A172 (cell line): ENCODE data around the gene NKAIN2. TPM values are rescaled to one million over a fixed set of nuclear protein-coding genes. Genes with fewer than 3 reads are reported as not detected.

ENCODE experiments used
- DNase-seq: peaks from one replicate; pipeline ENCODE4 v3.0.0-alpha.2; 2015; ENCODE audit warnings: low spot score
- total RNA-seq: library from RNA; depleted of rRNA; stranded (reverse); fragments of >200 nt; shearing (Covaris generic); gene quantifications from 2 replicates; pipeline ENCODE4 v1.2.3, GENCODE V29; 2014

Gene NKAIN2
- total RNA-seq, 1 experiment from 2014 or later = not detected

DNA sequence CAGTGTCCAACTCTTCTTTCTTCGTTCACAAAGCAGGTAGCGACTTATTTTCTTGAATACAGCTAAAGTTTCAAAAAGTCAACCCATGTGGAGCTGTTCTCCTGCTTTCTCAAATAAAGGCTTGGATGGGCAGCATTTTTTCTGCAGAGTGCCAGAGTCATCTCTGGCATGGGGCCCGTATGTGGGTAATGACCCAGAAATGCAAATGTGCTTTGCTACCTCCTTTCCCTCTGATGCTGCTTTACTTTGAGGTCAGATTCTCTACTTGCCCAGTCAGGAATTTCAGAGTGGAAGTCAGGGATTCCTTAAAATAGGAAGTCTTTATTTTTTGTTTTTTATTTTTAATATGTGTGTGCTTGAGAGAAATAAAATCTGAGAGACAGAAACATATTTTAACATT, 4.9 kb downstream of the NKAIN2 start:
- DNase-seq = peak; percentile 31

DNA sequence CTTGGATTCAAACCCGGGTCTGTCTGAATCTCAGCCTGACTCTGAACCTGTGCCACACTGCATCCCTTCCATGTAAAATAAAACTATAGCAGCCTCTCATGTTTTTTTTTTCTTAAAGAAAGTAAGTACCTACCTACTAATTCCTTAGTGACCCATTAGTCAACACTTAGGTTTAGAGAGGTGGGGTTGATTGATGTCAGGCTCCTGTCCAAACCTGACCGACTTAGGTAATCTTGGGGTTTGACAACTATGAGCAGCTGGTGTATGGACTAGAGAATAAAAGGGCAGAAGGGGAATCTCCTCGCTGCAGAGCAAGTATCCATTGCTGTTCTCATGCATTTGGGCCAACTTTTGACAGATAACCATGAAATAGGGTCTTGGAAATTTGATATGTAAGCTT, 6.5 kb downstream of the NKAIN2 start:
- no peak for DNase-seq

DNA sequence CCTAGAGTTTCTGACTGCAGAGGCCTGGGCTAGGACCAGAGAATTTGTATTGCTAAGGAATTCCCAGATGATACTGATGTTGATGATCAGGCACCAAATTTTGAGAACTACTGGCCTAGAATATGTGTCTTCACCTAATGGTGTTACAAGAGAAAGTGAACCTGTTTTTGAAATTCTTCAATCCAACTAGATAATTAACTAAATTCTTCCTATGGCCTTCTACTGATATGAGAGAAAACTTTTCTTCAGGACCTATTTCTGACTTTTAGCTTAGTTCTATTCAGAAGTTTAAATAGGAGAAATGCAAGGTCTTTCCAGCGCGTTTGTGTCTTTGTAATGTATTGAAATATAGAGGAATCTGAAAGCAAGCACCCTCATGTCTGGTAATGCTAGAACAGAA, 7.3 kb downstream of the NKAIN2 start:
- DNase-seq = no peak

DNA sequence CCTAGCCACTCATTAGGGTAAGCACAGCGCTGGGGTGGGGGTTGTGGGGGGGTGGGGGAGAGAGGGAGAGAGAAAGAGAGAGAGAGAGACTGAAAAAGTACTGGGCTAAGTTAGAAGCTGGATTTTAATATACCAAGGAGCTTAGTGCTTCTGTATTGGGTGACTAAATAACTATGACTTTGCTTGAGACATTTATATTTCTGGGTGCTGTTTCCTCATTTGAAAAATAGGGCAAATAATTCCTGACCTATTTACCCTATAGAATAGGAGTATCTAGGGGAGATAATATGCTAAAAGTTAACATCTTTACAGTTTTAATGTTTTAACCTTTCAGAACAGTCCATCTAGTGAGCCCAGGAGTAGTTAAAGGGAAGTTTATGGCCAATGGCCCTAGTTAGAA, 7.7 kb downstream of the NKAIN2 start:
- no peak for DNase-seq

DNA sequence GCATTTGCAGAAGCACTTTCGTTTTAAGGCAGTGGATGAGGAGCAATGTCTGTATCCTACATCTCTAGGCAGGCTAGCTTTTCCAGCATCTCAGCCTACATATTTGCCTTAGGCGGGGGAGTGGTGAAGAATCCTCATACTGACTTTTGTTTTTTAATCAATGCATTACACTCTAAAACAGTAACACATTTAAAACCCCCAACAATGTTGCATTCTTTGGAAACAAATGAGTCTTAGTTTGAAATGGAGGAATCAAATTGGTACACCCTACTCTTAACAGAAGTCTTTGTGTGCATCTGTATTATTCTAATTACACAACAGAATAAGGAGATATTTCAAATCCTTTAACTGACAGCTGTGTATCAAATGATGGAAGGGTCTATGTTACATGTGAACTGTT, 9.0 kb downstream of the NKAIN2 start:
- no peak for DNase-seq

DNA sequence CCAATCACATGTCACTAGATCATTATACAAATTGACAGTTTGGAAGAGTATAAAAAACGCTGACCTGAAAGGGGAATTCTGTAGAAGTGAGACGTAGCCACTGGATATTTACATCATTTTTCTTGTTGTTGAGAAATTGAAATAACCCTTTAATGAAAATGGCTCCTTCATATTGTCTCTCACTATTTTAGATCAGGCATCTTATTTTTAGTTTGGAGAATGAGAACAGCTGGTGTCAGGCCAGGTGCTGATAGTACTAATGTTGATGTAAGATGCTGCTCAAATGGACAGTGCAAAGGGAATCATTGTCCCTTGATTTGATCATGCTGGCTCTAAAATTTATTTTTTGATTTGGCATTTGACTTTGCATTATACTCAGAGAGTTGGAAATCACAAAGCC, 17.4 kb downstream of the NKAIN2 start:
- no peak for DNase-seq

DNA sequence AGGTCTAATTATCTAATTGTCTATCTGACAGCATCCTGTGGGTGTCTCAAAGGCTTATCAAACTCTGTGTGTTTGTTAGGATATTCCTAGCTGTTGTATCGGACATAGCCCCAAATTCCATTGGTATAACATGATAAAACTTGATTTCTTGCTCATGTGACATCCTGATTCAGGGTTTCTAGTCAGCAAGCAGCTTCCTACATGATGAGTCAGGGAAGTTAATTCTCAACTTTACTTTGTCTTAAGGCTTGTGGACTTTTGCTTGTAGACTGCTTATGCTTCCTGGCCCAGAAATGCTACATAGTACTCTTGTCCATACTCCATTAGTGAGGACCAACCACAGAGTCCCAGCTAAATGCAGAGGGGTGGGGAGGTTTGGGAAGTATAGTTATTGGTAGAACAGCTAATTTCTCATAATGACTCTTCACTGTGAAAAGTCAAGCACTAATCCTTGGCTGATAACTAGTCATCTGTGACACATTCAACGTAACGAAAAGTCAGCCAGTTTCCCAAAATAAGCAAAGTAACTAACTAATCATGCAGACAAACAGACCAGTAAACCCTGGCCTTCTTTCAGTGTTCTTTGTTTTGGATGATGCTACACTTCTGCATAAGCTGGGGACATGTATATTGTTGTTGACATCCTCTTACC, 25.8 kb downstream of the NKAIN2 start:
- peak; percentile 60 for DNase-seq

DNA sequence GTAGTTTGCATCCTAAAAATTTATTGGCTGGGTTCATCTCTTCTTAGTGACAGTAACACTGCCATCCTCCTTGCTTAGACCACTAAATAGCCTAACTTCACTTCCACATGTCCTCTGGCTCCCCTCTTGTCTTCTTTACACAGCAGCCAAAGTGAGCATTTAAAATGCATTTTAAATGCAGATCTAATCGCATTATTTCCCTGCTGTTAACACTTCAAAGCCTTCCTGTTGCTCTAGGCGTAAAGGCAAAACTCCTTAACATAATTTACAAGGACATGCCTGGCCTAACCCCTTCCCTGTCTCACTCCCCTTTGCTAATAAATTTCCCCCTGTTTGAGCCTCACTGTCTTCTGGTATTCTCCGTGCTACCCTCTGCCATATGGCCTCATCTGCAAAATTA, 26.5 kb downstream of the NKAIN2 start:
- DNase-seq = no peak

DNA sequence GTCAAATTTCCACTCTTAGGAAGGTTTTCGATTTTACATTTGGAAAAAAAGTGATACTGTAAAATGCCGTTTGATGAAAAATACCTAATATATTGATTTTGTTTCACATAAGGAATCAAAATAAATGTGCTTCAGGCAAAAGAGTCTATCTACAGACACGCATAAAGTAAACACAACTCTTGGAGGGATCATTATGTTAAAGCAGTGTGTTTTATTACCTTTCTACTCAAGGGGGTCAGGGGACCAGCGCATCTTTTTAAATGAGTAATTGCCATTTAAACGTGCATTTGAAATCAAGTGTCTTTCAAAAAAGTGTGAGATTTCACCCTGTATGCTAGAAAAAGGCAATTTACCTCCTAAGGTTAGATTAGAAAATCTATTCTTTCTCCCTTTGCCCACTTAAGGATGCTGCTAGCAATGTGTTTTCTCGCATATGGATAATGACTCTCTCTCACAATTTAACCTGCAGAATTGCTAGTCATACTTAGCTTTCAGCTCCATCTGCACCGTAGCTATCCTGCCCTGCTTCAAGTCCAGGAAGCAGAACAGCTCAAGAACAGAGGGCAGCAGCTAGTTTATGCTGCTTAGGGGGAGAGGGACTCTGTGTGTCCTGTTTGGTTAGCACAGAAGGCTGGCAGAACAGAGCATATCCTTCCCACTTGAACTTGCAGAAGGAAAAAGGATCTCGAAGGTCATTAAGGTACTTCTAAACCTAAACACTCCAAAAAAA, 35.0 kb downstream of the NKAIN2 start:
- no peak for DNase-seq

DNA sequence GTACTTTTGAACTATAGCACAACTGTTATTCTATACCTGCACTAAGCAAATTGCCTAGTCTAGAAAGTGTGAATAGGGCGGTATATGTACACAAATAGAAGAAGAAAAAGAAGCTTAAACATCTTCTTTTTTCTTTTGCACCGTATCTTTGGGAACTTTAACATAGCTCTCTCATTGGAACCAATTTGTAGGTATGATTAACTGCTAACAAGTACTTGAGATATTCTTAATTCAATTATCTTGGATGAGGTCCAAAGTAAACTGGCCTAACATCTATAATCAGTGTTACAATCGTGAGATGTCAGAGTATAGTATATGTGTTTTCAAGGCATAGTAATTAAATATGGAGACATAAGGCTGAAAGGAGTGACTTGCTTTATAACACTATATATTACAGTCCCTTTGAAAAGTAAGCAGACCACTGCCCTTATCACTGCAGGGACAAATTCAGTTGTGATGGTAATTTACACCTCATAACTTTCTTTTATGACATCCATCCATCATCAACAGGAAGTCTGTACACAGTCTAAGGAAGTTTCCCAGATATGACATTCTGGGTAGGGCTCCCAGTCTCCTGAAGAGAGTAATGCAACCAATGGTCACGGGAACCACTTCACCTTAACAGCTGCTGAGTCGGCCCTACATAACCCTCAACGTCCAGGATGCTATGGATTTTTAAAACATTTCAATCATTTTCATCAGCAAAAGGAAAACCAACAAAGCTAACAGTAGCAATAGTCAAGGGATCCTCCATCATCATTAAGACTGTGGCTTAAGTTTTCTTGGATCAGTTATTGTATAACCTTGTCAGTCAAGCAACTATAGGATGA, 37.6 kb downstream of the NKAIN2 start:
- DNase-seq = no peak

DNA sequence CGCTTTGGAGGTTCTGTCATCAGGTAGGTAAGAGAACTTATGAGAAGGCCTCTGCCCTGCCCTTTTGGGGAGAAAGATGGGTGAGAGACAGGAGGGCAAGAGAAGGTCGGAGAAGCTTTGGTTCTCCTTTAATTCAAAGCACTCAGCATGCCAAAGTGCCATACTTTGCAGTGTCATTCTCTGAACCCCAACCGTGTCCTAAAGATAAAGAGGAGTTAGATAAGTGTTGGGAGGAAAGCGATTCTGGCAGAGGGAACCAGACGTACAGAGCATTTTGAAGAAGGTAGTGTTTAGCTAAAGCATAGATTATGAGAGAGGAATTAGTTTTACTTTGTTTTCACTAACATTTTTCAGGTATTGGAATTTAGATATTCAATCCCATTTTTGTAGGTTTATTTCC, 40.3 kb downstream of the NKAIN2 start:
- DNase-seq = no peak

DNA sequence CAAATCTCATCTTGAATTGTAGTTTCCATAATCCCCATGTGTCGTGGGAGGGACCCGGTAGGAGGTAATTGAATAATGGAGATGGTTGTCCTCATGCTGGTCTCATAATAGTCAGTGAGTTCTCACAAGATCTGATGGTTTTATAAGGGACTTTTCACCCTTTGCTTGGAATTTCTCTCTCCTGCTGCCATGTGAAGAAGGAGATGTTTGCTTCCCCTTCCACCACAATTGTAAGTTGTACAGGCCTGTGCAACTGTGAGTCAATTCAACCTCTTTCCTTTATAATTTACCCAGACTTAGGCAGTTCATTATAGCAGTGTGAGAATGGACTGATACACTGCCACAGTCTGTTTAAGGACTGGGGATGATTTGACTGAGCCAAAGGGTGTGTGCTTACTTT, 44.7 kb downstream of the NKAIN2 start:
- DNase-seq = no peak

DNA sequence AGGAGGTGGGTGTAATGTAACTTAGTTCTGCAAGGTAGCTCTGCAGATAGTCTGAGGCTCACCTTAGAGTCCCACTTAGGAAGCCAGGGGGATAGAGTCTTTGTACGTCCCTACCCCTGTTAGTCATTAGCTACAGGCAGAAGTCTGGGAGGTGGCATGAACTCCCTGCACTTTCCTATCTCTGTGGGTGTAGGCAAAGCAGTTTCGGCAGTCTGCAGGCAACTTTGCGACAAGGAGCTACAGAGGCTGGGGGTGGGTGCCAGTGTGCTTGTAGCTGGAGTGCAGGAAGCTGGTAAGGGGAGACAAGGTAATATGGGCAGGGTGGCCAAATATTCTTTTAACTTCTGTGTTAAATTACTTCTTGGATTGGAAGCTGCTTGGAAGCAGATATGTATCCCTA, 45.7 kb downstream of the NKAIN2 start:
- no peak for DNase-seq

DNA sequence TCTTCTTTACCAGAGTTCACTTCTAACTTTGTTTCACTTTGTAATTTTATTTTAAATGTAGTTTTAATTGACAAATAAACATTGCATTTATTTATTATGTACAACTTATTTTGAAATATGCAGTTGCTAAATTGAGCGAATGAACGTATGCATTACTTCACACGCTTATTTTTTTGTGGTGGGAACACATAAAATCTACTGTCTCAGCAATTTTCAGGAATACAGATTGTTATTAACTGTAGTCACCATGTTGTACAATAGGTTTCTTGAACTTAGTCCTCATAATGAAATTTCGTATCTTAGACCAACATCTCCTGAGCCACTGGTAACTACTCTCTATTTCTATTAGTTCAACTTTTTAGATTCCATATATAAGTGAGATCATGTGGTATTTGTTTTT, 46.9 kb downstream of the NKAIN2 start:
- DNase-seq = no peak

DNA sequence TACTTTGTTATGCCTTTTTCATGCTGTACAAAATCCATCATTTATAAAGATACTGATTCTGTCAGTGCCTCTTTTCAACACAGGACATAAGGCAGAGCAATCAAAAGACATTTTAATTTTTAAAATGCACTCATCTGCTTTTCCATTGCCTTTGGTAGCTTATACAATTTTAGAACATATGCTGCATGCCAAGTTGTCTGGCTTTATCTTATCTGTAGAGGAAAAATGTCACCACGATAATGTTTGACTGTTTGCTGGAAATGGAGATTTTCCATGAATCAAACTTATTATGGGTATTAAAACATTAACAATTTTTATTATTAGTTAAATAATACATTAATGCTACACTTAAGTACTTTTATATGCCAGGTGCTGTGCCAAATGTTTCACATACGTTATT, 50.5 kb downstream of the NKAIN2 start:
- no peak for DNase-seq

DNA sequence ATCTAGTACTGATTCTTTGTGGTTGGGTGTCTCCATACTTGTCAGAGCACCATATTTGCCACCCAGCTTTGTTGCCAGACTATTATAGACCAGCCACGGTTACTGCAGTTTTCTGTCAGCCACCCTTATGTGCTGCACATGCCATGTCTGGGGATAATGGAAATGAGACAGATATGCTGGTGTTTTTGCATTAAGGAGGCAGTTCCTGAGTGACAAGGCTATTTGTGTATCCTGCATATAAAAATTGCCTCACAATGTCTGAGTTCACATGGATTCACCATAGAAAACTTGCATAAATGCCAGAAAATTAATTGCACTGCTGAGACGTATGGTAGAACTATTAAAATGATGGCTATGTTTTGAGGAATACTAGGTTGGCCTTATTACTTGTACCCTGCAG, 51.8 kb downstream of the NKAIN2 start:
- DNase-seq = no peak

DNA sequence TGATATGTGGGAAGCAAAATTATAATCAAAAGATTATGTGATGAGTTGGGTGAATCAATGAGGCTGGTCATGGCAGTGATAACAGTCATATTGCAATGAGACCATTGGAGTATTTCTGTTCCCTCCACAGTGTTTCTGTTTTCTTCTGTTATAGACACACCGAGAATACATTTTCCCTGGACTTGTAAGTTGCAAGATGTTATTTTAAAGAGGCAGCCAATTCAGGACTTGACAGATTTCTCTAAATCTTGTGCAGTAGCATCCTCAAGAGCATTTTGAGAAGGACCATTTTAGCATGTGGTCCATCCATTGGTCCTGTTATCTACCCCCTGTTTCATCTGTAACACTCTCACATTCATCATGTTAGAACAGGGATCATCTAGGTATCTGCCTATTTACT, 55.6 kb downstream of the NKAIN2 start:
- DNase-seq = no peak

DNA sequence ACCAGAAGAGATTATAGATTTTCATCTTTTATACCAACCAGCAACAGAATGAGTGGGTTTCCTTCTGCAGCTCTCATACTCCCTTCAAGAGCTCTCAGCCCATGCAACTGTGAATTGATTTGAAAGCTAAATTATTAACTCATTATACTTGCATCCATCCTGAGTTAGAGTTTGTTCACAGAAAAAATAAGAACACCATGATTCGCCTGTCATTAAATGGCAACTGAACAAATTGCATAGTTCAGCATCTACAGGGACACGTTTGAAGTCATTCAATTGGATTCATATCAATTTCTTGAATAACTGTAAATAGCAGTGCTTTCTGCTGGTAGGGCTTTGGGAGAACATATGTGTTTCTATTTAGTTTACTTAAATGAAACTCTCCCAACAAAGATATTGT, 65.7 kb downstream of the NKAIN2 start:
- DNase-seq = no peak

DNA sequence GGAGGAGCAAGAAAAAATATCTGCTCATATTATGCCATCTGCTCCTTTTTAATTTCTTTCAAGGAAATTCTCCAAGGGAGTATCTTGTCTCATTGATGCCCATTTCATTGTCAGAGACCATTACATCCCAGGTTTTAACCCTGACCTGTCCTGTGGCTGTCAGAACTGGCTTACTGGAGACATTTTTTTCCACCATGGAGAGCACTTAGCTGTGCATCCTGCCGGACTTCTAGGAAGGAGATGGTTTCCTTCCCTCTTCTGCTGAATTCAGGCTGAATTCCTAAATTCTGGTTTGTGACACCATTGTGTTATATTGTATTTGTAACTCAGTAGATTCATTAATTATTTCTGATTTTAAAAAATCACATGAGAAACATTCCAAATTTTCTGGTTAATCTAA, 70.3 kb downstream of the NKAIN2 start:
- DNase-seq = no peak

DNA sequence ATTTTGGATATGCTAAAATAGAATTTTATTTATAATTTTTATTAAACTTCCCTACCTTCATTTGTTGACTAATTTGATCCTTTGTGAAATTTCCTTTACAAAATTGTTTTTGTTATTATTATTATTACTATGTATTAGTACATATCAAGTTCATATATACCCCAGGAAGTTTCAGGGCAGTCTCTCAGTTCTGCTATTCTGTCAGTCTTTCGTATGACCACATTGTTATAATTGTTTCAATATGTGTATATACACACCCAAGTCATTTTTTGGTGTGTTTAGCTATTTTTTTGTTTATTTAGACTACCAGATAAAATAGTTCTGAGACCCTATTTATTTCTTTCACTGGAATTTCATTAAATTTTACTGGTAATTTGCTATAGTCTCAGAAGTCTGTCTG, 72.1 kb downstream of the NKAIN2 start:
- DNase-seq = no peak

DNA sequence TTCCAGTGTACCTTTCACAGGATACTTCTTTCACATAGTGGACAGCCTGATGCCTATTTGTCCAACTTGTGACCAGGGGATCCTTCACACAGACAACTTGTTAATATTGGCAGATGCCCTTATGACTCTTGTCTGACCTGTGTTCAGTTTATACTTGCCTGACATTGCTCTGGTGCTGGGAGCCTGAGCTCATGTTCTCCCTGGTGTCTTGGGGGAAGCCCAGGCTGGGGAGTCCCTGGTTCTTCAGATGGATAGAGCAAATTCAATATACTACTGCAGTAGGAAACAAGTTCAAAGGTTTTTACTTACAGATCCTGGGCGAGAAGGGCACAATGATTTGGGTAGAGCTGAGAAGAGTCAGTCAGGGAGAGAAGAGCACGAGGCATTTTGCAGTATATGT, 76.1 kb downstream of the NKAIN2 start:
- no peak for DNase-seq

DNA sequence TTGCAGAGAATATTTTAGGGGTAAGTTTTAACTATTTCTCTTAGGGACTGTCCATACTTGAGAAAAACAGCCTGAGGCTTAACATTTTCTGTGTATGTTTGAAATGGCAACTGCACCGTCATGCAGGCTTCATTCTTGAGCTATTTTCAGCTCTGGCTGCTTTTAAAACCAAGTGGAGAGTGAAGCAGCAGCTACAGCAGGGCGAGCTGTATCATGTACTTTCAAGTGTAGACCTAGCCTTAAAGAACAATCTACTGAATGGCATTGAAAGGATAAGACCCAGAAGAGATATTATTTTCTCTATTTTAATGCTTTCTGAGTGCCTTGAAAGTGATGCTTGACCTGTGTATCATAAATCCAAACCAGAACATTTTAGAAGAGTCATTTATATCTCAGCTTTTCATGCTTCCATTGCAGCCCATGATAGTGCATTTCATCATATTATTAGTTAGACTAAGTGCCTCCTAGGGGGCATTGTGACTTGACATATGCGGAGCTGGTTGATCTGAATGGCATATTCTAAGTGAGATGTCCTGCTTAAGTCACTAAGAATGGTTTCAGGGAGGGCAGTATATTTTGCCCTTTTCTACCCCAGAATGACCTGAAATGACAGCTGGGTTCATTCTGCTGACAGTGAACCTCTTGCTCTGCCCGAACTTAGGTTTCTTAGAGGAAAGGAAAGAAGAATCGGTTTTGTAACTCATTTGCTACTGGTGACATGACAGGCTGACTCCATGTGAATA, 85.3 kb downstream of the NKAIN2 start:
- DNase-seq = no peak
